IPS-11a (cell line): ENCODE measurements around the gene NVL.
"Not testable (repeated sequence)": the region's sequence is repeated elsewhere in the genome, so short reads cannot be mapped to it uniquely, and the experiment has no call there.

Experiments used
- H3K4me3 ChIP-seq: one replicate; pipeline ENCODE4 v1.5.1; 2013; ENCODE audit warnings: low read depth, low read length, control low read depth

NVL gene

DNA sequence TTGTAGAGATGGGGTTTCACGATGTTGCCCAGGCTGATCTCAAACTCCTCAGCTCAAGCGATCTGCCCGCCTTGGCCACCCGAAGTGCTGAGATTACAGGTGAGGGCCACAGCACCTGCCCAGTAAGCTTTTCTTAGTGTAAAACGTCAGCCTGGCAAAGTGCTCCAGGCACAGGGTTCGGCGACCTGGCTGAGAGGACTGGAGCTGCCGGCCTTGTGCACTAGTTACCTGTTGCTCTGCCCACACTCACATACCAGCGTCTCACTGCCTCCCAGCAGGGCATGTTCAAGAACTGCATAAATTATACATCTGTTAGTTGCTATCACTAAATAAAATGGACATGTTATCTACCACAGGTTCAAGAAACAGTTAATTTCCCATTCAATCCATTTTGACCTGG lies 91.8 kb downstream of the NVL start:
- H3K4me3 ChIP-seq, result no peak overlapping the region

GRCh38 chr1:224237119-224237881 lies 92.7 kb downstream of the NVL start:
- H3K4me3 ChIP-seq, result no peak overlapping the region

DNA sequence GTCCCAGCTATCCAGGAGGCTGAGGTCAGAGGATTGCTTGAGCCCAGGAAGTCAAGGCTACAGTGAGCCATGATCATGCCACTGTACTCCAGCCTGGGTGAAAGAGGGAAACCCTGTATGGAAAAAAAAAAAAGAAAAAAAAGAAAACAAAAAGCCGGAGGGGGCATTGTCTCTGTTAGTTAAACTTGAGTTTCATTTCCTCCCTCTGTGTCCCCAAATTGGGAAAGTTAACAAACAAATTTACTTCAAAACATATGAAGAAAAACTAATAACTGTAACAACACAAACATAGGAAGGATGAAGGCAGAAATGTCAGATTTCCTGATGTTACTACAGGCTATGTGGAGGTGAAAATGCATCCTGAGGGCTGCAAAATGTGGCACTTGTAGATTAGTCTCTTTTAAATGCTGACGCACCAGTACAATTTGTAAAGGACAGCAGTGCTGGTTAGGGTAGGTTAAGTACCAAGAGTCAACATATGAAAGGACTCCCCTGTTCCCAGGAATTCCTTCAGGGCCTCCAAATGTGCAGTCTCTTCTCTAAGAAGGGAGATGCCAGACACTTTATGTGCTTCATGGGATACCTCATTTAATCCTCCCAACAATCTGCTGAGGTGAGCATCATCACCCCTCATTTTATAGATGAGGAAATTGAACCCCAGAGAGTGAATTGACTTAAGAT lies 94.0 kb downstream of the NVL start:
- H3K4me3 ChIP-seq, result no peak overlapping the region

GRCh38 chr1:224234017-224234416 lies 96.0 kb downstream of the NVL start:
- no peak overlapping the region for H3K4me3 ChIP-seq

DNA sequence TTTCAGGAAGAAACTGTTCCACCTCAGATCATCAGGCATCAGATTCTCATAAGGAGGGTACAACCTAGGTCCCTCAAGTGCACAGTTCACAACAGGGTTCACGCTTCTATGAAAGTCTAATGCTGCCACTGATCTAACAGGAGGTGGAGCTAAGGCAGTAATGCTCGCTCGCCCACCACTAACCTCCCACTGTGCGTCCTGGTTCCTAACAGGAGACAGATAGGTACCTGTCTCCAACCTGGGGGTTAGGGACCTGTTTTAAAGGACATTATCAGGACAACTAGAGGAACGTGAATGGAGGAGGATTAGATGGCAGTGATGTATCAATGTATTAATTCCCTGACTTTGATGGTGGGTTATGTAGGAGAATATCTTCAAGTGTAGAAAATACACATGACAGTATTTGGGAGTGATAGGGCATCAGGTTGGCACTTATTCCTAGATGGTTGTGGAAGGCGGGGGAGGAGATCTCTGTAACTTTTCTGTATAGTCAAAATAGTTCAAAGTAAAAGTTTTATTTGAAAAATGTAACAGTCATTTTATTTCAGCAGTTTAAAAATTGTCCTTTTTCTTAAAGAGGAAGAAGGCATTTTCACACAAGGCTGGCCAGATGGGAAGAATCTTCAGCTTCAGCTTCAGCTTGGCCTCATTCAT lies 103.0 kb downstream of the NVL start:
- H3K4me3 ChIP-seq, result no peak overlapping the region

GRCh38 chr1:224223819-224224714 lies 105.9 kb downstream of the NVL start:
- H3K4me3 ChIP-seq, result no peak overlapping the region

DNA sequence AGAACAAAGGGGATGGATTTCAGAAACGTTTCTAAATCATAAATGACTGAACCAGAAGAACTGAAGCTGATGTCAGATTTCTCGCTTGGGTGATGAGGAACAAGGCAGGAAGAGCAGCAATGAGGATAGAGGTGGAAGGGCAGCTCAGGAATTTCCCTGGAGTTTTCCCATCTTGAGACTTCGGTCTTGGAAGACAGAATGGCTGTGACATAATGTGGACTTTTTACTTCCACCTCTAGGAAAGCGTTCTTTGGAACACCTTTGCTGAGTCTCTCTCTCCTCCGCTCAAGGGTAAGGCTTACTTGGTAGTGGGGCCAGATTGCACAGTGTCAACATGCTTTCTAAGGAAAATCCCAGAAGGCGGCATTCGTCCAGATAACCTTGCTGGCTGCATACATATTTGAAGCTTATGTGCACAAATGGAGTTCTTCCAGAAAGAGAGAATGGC lies 110.3 kb downstream of the NVL start:
- no peak overlapping the region for H3K4me3 ChIP-seq

GRCh38 chr1:224219011-224219611 lies 110.9 kb downstream of the NVL start:
- no peak overlapping the region for H3K4me3 ChIP-seq

GRCh38 chr1:224217655-224218623 lies 112.0 kb downstream of the NVL start:
- no peak overlapping the region for H3K4me3 ChIP-seq

- no peak overlapping the region for H3K4me3 ChIP-seq
Measured at GRCh38 chr1:224216382-224216781, 113.6 kb downstream of the NVL start.

- no peak overlapping the region for H3K4me3 ChIP-seq
Measured at GRCh38 chr1:224213438-224214119, 116.4 kb downstream of the NVL start.

GRCh38 chr1:224212618-224213061 lies 117.3 kb downstream of the NVL start:
- H3K4me3 ChIP-seq, result no peak overlapping the region

DNA sequence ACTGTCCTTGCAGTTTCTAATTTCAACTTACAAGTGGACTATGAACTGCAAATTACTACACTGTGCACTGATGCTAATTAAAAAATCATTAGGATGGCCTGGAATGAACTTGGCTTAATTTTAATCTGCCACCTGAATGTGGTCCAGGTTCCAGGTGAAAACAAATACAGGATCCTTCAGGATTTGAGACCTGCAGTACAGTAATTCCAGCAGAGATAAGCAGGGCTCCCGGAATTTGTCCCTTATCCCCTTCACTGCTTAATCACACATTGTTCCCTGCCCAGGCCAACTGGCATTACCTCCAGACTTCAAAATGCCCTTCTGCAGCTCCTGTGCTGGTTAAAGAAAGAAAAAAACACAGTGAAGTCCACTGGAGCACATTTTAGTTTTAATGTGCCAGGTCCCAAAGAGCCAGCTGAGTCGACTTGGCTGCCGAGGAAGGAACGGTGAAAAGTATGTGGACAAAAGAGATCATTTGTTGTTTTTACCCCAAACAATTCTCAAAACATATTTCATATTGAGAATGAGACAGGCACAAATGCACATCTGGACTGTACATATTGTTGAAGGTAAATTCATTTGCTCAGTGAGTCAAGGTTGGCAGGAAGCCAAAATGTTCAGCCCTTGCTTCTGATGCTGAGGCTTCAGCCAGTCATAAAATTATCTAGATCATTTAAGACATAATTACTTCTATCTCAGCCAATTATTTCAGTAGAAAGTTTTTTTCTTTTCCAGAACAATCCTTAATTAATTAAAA lies 118.6 kb downstream of the NVL start:
- no peak overlapping the region for H3K4me3 ChIP-seq

GRCh38 chr1:224205931-224206538 lies 123.9 kb downstream of the NVL start:
- H3K4me3 ChIP-seq, result not testable (repeated sequence)

DNA sequence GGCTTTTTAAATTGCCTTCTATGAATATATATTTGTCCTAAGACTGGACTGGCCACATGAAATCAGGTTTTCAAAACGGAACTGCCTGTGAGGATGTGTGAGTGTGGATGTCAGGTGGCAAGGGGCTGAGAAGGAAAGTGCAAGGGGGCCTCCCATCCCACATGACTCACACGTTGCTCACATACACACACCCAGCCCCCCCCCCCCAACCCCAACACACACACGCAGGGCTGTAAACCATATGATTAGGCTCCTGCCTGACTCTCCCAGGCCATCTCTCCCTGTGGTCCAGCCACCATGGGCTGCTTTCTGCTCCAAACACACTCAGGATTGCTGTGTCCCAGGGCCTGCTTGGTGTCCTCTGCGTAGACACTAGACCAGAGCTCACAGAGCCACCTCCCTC lies 124.5 kb downstream of the NVL start:
- H3K4me3 ChIP-seq, result no peak overlapping the region

DNA sequence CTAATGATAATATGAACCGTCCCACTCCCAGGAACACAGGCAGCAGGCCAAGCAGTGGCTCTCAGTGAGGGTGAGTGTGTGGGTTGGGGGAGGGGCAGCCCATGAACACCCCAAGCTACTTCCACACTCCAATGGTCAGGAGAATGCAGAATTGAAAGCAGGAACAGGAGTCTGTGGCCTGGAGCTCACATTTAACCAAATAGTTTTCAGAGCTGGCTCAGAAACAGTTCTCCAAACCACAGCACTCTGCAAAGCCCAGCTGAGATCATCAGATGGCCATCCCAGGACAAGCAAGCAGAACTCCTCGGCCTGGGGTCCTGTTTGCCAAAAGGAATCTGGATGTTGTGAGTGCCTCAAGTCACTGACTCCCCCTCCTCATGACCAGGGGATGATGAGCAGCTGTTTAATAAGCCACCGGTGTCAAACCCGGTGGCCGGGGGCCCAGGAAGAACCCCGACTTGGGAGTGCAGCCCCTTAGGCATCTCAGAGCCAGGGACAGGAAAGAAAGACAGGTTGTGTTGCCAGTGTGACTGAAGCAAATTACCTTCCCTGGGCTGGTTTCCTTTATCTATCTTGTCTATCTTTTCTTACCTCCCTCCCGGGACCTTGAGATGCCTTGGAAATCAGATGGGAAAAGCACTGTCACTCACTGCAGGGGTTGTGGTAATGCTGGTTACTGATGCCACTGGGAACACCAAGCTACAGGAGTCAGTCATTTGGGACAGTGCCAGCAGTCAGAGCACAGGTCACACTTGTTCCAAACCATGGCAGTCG lies 126.5 kb downstream of the NVL start:
- no peak overlapping the region for H3K4me3 ChIP-seq

- H3K4me3 ChIP-seq, result no peak overlapping the region
Measured at GRCh38 chr1:224201853-224202252, 128.1 kb downstream of the NVL start.
